Measurements from ENCODE around the gene TGFBR3L. TPM values are rescaled to one million over a fixed set of nuclear protein-coding genes. Genes with fewer than 3 reads are reported as not detected.
A peak's percentile ranks its signal among the peaks of the same experiment; 100 is the strongest.

The TGFBR3L gene
- total RNA-seq: not detected

DNA sequence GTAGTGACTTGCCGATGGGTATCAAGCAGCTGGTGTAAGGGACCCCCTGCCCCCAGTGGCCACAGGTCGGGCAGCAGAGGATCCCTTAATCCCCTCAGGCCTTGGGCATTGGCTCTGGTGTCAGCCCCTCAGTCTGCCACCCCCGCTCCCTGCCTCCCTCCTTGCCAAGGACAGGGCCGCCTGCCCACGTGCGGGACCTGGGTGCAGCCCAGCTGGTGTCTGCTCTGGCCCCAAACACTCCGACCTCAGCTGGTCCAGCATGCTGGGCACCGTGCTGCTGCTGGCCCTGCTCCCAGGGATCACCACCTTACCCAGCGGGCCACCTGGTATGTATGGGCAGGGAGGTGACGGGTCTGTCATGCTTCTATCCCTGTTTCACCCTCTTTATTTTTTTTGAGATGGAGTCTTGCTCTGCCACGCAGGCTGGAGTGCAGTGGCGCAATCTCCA is at the start of gene TGFBR3L:
Gene TGFBR3L, plus strand, starts transcription at position 233 of the 448 bp plus-strand sequence.
- no peak for DNase-seq

DNA sequence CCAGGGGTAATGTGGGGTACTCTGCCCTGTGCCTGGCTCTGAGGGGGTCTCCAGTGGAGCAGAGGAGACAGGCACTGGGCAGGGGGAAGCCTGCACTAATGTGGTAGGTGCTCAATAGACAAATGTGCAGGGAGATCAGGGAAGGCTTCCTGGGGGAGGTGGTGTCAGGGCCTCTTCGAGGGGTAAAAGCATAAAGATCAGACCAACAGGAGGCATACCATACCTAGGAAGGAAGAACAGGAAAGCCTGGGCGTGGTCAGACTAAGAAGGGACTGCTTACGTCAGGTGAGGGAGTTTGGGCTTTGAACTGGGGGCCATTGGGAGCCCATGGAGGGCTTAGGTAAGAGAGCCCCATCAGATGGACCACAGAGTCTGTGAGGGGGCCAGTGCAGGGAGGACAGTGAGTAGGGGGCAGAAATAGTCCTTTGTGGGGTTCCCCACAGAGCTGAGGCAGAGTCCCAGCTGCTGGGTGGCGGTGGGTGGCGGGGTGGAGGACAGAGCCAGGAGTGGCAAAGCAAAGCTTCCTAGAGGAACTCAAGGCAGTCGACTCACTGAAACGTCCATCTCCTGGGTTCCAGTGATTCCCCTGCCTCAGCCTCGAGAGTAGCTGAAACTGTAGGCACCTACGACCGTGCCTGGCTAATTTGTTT is 49.2 kb upstream of the TGFBR3L start:
- no peak for DNase-seq

DNA sequence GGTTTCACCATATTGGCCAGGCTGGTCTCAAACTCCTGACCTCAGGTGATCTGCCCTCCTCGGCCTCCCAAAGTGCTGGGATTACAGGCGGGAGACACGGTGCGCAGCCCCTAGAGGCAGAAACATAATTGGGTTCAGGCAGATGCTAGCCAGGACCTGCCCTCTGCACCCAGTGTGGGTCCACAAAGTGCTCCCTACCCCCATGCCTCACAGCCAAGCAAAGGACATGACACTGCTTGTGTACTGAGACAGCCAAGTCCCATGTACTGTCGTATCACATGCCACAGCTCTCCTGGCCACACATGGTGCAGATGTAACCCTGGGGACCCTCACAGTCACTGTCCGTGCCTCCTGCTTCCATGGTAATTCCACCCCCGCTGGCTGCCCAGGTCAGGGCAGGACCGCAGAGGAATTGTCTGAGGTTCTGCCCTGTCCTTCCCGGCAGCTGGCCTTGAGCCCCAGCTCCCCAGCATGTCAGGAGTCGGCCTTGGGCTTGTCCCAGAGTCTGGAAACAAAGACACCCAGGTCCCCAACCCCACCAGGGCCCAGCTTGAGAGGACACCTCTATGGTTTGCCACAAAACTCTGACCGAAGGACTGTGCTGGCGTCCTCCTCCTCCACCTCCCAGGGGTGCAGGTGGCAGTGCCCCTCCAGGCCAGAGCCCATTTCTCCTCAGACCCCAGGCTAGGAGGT is 48.1 kb upstream of the TGFBR3L start:
- no peak for DNase-seq

DNA sequence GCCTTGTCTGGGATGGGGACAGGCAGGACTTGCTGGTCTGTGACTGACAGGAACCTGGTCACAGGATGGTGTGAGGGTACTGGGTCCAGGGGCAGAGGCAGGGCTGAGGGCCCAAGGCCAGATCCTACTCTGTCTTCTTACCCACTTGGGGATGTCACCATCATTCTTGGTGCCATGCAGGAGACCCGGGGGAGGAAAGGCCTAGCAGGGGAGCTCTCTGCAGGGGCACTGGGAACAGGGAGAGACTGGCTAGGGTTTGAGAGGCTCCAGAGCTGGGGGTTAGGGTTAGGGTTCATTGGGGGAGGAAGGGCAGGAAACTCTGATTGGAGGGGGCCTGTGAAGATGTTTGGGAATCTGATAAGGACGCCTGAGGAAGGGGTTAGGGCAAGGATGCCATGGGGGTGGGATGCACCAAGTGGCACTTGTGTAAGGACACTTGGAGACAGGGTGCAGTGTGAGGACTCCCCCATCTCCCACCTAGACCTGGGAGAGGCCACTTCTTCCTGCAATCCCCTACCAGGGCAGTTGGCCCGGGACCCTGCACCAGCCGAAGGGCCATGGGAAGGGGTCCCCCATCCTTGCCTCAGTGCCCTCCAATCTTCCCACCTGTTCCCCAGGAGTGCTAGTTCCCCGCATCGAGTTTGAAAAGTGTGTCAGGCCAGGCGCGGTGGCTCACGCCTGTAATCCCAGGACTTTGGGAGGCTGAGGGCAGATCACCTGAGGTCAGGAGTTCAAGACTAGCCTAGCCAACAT is 47.4 kb upstream of the TGFBR3L start:
- DNase-seq: no peak

DNA sequence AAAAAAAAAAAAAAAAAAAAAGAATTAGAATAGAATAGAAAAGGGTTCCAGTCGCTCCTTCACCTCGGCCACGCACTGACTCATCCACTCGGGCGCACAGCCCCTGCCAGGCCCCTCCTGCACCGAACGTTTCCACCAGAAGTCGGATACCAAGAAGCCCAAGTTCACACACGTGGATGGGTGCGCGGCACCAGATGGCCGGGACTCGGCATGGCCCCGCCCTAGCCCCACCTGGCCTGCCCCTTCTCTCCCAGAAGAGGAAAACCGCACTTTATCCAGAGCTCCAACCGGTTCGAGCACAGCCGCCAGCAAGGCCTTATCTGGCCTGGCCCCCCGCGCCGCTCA is 46.3 kb upstream of the TGFBR3L start:
- DNase-seq: no peak

DNA sequence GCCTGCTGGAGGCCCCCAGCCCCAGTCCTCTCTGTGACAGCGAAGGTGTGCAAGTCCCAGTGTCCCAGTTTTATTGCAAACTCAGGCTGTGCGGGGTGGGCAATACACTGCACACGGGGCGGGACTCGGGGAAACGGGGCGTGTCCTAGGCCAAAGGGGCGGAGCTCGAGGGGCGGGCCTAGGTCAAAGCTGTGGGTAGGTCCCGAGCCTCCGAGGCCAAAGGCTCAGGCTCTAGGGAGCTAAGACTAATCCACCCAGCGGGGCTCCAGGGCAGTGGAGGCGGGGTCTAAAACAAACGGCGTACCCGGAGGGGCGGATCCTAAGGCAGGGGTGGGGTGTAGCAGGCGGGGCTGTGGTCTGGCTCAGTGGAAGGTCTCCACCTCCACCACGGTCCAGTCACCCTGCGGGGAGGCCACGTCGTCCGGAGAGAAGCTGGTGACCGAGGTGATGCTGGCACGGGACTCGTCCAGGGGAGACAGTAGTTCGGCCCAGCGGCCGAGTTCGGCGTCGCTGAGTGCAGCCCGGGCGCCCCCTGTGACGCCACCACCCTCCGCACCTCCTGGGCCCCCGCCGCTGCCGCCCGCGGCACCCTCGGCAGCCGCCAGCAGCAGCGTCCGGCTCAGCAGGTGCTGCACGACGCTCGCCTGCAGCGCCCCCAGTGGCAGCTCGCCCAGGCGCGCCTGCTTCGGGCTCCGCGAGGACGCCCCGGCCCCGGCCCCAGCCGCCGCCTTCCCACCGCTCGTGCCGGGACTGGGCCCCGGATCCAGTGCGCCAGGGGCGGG is 45.8 kb upstream of the TGFBR3L start:
- DNase-seq: peak; percentile 33

DNA sequence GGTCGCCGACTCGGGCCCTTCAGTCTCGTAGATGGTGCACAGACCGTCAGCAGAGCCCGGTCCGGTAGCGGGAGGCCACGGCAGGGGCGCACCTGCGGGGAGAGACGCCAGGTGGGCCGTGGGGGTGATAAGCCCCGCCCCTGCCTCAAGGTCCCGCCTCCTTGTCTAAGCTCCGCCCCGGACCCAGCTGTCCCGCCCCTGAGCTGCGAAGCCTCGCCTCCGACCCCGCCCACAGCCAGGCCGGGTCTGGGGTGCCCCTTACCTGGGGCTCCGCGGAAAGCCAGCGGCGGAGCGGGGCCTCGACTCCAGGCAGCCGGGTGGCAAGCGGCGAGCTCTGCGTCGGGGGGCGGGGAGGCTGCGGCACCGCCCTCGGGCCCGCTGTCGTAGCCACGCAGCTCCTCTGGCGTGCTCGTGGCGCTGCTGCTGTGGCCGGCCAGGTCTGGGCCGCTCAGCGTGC is 45.1 kb upstream of the TGFBR3L start:
- peak; percentile 33 for DNase-seq

DNA sequence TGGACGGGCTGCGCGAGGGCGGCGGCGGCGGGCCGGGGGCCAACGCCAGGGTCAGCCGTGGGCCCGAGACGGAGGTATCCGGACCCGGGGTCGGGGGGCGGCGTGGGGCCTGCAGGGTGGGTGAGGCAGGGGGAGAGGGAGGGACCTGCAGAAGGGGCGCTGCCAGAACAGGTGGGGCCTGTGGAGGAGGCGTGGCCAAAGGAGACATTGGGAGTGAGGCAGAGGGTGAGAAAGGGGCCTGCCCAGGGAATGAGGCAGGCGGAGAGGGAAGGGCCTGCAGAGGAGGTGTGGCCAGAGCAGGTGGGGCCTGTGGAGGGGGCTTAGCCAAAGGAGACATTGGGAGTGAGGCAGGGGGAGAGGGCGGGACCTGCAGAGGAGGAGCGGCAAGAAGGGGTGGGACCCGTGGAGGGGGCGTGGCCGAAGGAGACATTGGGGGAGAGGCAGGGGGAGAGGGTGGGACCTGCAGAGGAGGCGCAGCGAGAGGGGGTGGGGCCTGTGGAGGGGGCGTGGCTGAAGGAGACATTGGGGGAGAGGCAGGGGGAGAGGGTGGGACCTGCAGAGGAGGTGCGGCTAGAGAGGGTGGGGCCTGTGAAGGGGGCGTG is 44.6 kb upstream of the TGFBR3L start:
- peak; percentile 30 for DNase-seq

DNA sequence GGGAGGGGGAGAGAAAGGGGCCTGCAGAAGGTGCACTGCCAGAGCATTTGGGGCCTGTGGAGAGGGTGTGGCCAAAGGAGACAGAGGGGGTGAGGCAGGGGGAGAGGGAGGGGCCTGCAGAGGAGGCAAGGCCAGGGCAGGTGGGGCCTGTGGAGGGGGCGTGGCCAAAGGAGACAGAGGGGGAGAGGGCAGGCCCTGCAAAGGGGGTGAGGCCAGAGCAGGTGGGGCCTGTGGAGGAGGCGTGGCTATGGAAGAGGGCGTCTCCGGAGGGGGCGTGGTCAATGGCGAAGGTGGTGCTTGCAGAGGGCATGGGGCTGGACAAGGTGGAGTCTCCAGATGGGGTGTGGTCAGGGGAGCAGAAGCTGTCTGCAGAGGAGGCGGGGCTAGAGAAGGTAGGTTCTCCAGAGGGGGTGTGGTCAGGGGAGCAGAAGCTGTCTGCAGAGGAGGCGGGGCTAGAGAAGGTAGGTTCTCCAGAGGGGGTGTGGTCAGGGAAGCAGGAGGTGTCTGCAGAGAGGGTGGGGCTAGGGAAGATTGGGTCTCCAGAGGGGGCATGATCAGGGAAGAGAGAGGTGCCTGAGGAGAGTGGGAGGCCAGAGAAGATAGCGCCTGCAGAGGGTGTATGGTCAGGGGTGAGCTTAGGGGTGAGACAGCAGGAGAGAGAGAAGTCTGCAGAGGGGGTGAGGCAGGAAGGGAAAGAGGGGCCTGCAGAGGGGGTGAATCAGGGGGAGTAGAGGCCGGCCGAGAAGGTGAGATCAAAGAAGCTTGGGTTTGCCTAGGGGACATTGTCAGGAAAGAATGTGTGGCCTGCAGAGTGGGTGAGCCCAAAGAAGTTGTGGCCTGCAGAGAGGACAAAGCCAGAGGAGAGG is 43.8 kb upstream of the TGFBR3L start:
- DNase-seq: peak; percentile 19

DNA sequence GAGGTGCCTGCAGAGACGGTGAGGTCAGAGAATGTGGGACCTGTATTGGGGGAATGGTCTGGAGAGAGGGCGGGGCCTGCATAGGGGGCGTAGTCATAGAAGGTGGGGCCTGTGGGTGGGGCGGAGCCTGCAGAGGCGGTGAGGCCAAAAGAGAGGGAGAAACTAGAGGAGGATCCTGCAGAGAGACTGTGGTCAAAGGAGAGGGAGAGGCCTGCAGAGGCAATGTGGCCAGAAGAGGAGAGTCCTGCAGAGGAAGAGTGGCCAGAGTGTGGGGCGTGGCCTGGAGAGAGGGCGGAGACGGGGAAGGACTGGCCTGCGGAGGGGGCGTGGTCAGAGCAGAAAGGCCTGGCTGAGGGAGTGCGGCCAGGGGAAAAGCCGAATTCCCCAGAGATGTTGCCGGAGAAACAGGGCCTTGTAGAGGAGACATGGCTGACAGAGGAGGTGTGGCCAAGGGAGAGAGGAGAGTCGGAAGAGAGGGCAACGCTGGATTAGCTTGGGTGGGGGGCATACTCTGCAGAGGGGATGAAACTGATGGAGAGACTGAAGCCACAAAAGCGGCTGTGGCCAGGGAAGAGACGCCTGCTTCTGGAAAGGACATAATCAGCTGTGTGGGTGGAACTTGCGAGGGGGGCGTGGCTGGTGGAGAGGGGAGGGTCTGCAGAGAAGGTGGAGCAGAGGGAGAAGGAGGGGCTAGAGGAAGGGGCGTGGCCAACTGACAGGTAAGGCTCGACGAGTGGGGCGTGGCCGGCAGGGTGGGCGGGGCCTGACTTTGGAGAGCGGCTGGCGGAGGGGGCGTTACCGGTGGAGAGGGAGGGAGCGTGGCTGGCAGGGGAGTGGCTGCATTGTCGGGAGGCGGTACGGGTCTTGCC is 43.0 kb upstream of the TGFBR3L start:
- peak; percentile 42 for DNase-seq

DNA sequence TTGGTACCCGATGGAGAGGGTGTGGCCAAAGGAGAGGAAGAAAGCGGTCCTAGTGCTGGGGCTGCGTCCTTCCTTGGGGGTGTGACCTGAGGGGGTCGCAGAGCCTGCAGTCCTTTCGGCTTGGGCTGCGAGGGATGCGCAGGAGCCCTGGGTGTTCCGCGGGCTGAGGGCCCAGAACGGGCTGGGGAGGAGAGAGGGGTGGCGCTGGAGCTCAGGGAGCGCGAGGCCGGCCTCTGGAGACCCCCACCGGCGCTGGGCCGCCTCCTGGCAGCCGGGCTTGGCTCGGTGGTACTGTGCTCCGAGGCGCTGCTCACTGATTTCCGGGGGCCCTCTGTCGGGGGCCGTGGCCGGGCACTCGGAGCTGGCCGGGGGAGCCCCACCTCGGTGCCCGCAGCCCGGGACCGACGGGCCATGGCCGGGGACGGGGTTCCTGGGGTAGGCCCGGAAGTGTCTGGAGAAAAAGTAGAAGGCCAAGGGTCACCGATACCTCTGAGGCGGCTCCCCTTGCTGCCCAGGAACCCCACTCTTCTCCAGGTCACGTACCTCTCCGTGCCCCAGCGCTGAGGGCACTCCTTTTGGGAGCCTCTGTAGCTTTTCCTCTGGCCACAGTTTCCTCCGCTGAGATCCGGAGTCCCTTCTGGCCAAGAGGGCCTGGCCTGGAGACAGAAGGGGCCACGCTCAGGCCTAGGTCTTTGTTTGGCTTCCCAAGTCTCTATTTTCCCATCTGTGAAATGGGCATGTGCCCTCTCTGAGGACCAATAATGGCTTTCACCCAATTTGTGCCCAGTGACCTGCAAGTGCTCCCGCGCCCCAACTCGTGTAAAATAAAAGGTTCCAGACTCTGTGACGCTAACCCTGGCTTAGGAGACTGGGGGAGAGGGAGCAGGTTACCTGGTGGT is 42.1 kb upstream of the TGFBR3L start:
- no peak for DNase-seq

DNA sequence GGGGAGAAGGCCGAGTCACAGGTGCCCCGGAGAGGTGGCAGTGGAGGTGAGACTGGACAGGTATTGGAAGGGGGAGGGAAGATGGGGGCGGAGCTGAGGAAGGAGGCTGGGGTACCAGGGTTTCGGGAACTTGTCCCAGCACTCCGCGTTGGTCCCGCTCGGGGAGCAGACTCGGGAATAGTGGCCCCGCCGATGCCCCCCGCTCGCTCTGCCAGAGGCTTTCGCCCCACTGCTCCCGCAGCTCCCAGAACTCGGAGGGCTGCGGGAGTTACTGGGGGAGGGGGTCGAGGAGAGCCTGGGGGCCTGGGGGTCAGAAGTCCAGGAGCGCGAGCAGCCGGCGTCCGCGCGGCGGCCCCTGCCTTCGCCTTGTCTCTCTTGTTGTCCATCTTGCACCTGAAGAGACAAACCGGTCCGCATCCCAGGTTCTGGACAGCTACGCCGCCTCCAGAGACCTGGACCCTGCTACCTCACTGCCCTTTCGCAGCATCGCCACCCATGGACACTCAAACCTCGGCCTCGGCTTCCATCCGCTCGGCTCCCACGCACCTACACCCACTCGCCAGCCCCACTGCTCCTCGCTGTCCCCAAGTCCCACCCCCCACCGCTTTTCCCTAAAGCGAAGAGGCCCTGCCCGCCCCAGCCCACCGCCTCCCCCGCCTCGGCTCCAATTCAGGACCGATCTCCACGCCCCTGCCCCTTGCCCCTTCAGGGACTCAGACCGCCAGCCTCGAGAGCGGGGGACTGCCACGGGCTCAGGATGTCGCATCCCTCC is 41.1 kb upstream of the TGFBR3L start:
- no peak for DNase-seq

DNA sequence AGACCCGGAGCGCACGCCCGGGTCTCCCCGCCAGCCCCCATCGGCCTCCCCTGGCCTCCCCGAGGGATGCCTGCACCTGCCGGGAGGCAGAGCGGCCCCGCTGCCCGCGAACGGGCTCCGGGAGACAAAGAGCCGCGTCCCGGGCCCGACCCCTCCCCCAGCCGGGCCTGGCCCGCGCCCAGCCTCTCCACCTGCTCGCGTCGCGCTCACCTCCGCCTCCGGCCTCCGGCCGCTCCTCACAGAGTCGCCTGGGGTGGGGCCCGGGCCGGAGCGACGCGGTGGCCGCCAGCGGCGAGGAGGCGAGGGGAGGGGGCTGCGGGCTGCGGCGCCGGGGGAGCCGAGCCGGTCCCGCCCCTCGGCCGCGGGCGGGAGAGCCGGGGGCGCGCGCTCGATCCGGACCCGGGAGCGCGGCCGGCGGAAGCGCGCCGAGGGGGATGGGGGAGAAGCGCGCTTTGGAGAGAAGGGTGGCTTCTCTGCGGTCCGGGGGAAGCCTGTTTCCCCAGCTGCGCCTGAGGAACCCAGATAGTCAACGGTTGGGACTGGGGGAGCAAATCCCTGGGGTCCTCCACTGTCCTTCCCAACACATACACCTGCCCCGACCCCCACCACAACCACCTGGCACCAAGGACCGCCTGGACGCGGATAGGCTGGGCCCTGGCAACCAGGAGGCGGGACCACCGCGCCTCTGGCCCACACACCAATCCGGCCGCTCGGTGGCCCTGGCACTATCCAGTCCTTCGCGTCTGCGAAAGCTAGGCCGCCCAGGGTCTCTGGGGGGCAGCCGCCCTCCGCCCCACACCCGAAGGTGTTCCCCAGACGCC is 40.3 kb upstream of the TGFBR3L start, which contains the start of gene PRR36:
Gene PRR36, minus strand, starts transcription at position 315 of the 821 bp plus-strand sequence. CDS start 701 bp downstream, outside the sequence.
- peak; percentile 45 for DNase-seq

DNA sequence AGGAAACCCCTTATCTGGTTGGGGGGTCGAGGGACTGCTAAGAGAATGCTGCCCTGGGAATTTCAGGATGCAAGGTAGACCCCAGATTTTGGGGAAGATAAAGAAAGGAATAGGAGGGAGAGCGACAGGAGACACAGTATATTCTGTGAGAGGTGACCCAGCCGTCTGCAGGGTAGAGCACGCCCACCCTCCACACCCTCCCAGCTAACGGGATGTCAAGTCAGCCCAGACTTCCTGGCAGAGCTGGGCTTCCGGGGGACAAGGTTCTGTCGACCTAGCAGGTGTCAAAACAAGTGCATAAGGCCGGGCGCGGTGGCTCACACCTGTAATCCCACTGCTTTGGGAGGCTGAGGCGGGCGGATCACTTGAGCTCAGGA is 39.7 kb upstream of the TGFBR3L start:
- no peak for DNase-seq

DNA sequence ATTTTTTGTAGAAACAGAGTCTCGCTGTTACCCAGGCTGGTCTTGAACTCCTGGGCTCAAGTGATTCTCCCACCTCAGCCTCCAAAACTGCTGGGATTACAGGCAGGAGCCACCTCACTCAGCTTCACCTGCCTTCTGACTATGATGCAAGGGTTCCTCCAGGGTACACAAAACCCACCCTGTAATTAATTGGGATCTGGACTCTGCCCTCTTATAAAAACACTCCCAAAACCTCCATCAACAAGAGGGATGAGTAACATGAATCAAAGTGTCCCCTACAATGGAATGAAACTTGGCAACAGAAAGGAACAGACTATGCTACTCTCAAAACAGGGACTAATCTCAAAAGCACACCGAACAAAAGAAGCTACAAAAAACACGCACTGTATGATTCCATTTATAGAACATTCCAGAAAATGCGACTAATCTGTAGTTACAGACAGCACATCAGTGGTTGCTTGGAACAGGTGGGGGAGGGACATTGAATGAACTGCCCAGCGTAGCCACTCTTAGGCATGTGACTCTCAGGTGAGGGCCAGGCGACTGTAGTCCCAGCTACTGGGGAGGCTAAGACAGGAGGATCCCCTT is 37.3 kb upstream of the TGFBR3L start:
- DNase-seq: no peak

DNA sequence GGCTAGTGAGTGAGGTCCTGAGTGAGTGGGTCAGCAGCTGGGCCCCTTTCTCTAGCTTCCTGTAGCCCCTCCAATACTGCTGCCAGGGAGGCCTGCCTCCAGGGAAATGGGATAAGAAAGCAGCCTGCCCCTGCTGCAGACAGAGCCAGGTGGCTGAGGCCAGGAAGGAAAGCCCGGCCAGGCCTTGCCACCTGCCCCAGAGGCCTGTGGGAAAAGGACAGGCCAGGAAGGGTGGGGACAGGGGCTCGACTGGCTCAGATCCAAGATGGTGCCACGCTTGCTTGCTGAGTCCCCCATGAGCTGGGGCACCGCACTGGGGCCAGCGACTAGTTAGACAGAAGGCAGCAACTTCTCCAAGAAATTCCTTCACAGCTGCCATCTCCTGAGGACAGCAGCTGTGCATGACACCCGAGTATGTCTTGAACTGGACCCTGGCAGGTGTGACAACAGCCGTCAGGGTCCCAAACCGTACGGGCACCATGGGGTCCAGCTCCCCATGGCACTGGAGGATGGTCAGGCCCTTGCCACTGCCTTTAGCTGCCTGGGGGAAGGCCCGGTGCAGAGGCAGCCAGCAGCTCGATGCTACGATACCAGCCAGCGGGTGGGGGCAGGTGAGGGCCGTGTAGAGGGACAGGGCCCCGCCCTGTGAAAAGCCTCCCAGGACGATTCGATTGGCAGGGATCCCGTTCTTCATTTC is 35.4 kb upstream of the TGFBR3L start:
- DNase-seq: no peak
